HG03108 (cell line): Measurements from ENCODE around the gene VAV2.
"Not testable (repeated sequence)": the region's sequence is repeated elsewhere in the genome, so short reads cannot be mapped to it uniquely, and the experiment has no call there.

Source experiments
- ATAC-seq: cut with Tn5 transposase; IDR thresholded peaks from one replicate; pipeline ENCODE4 v1.9.1; 2021; ENCODE audit warnings: moderate library complexity; ENCODE audit not compliant: unreplicated experiment

The VAV2 gene

GRCh38 chr9:133996531-133997520 lies 4.7 kb upstream of the VAV2 start:
- ATAC-seq: no peak

- ATAC-seq: no peak
These were observed 3.1 kb upstream of the VAV2 start for GRCh38 chr9:133995012-133995896.

GRCh38 chr9:133994353-133995011 lies 2.4 kb upstream of the VAV2 start:
- ATAC-seq: no peak

GRCh38 chr9:133993635-133994253 lies 1.6 kb upstream of the VAV2 start:
- no peak for ATAC-seq

GRCh38 chr9:133992780-133993634 lies 883 bp upstream of the VAV2 start:
- peak; percentile 41 for ATAC-seq

GRCh38 chr9:133991214-133991921 lies 756 bp downstream of the VAV2 start:
- no peak for ATAC-seq

GRCh38 chr9:133990366-133991213 lies 1.5 kb downstream of the VAV2 start:
- ATAC-seq: no peak

GRCh38 chr9:133989625-133990365 lies 2.3 kb downstream of the VAV2 start:
- no peak for ATAC-seq

- not testable (repeated sequence) for ATAC-seq
These were observed 3.4 kb downstream of the VAV2 start for GRCh38 chr9:133988771-133989170.

- no peak for ATAC-seq
These were observed 4.0 kb downstream of the VAV2 start for GRCh38 chr9:133987946-133988665.

- ATAC-seq: no peak
These were observed 4.7 kb downstream of the VAV2 start for GRCh38 chr9:133987446-133987788.

- no peak for ATAC-seq
These were observed 5.2 kb downstream of the VAV2 start for GRCh38 chr9:133986774-133987445.

GRCh38 chr9:133986061-133986460 lies 6.1 kb downstream of the VAV2 start:
- ATAC-seq: no peak

- no peak for ATAC-seq
These were observed 9.0 kb downstream of the VAV2 start for GRCh38 chr9:133982971-133983720.

GRCh38 chr9:133981958-133982681 lies 10.0 kb downstream of the VAV2 start:
- ATAC-seq: no peak
